Measurements from ENCODE around the gene LAMTOR1.
A peak's percentile ranks its signal among the peaks of the same experiment; 100 is the strongest.

The LAMTOR1 gene

DNA sequence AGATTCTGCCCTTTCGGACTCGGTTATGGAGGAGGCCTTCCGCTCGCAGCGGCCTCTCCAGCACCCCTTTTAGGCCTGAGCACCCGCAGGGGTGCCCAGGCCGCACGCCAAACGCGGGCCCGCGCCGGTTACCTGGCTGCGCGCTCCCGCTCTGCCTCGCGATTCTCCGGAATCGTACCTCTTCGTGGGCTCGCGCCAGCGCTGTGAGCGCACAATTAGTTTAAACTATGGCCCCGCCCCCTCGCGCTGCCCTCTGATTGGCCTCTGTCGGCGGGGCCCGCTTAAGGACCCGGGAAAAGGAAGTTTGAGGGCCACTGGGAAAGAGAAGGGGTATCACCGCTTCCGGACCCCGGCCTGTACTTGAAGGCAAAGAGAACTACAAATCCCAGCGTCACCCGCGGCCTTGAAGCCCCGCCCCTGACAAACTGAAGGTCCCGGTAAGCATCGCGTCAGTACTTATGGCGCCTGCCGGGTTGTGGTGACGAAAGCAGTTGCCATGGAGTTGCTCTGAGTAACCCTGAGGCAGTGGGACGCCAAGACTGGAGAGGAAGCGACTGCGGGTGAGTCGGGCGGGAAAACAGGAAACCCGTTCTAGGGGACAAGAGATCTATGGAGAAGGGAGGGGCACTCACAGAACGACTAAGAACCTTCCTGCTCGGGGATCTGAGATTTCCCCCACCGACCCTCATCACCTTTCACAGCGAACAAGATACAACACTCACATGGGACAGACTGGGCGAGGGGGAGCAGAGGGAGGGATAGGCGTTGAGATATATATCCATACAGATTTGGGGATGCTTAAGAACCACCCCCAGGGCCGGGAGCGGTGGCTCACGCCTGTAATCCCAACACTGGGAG lies 22.5 kb downstream of the LAMTOR1 start, which contains the start of the genes LRRC51 and NUMA1:
LRRC51 (plus strand) TSS at position 525 of the 858 bp plus-strand sequence. CDS start 8,234 bp downstream, outside the sequence.
NUMA1 (minus strand) TSS at position 217 of the 858 bp plus-strand sequence. CDS start 44,599 bp downstream, outside the sequence.
- peak; percentile 100 for DNase-seq (ENCODE audit: low read depth)
- H3K27me3 ChIP-seq (replicated peaks; ENCODE audit: control insufficient read depth, insufficient read depth, low read length) = no peaks in the 10 kb centered on the region
- H3K4me1 ChIP-seq (ENCODE audit: control insufficient read depth, insufficient read depth, low read length) = peaks cover 14% of the 10 kb centered on the region
- H3K36me3 ChIP-seq (ENCODE audit: control insufficient read depth, insufficient read depth, low read length, severe bottlenecking) = no peaks in the 10 kb centered on the region
- H3K9me3 ChIP-seq (ENCODE audit: control insufficient read depth, low read length) = no peaks in the 10 kb centered on the region
- H3K9ac ChIP-seq (ENCODE audit: low read length) = peak within 1 kb of the TSS; percentile 87
- peak within 1 kb of the TSS; percentile 92 for H3K4me3 ChIP-seq (ENCODE audit: low read length)

DNA sequence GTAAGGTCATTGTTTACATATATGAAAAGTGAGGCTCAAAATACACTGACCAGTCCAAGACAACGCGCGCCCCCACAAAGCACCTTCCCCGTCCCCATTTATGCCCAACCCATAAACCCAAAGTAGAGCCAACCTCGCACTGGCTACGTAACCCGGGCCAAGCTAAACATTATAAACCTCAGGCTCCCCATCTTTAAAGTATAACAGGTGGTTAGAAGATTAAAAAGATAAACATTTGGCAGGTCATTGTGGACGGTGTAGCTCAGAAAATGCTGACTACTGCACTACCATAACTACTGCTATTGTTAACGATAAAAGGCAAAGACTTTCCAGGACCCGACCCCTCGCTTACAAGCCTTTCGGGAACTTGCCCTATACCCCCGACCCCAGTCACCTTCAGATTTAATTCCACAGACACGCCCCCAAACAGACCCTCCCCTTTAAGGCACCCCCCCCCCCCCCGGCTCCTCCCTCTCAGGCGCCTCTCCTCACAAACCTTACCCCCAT lies 23.2 kb downstream of the LAMTOR1 start:
- no peaks in the 10 kb centered on the region for H3K27me3 ChIP-seq (replicated peaks; ENCODE audit: control insufficient read depth, insufficient read depth, low read length)
- peak overlapping the region; percentile 92 for H3K4me3 ChIP-seq (ENCODE audit: low read length)
- H3K4me1 ChIP-seq (ENCODE audit: control insufficient read depth, insufficient read depth, low read length) = peaks cover 14% of the 10 kb centered on the region
- H3K36me3 ChIP-seq (ENCODE audit: control insufficient read depth, insufficient read depth, low read length, severe bottlenecking) = no peaks in the 10 kb centered on the region
- no peaks in the 10 kb centered on the region for H3K9me3 ChIP-seq (ENCODE audit: control insufficient read depth, low read length)
- peak overlapping the region; percentile 87 for H3K9ac ChIP-seq (ENCODE audit: low read length)
- peak; percentile 58 for DNase-seq (ENCODE audit: low read depth)

DNA sequence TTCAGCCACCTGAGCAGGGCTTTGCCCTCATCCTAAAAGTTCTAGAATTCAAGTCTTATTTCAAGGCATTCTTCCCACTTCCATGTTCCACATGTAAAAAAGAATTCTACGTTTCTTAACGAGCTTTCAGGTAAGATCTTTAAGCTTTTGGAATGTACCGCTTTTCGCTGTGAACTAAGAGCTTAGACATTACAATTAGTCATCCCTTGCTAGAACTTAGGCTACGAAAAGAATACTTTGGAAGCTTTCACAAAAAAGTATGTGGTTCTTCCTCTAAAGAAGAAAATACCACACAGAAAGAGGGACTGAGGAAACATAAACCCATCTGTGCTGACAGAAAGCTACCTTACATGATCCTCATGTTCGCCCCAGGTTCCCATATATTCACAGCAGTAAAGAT lies 24.6 kb downstream of the LAMTOR1 start:
- Histone ChIP-seq H3K9me3 (ENCODE audit: control insufficient read depth, low read length) (no peaks in the 10 kb centered on the region), H3K36me3 (ENCODE audit: control insufficient read depth, insufficient read depth, low read length, severe bottlenecking) (no peaks in the 10 kb centered on the region), H3K4me3 (ENCODE audit: low read length) (no peak overlapping the region), H3K4me1 (ENCODE audit: control insufficient read depth, insufficient read depth, low read length) (peaks cover 14% of the 10 kb centered on the region), H3K9ac (ENCODE audit: low read length) (peak overlapping the region; percentile 87), H3K27me3 (replicated peaks; ENCODE audit: control insufficient read depth, insufficient read depth, low read length) (no peaks in the 10 kb centered on the region)
- DNase-seq (ENCODE audit: low read depth) = no peak

DNA sequence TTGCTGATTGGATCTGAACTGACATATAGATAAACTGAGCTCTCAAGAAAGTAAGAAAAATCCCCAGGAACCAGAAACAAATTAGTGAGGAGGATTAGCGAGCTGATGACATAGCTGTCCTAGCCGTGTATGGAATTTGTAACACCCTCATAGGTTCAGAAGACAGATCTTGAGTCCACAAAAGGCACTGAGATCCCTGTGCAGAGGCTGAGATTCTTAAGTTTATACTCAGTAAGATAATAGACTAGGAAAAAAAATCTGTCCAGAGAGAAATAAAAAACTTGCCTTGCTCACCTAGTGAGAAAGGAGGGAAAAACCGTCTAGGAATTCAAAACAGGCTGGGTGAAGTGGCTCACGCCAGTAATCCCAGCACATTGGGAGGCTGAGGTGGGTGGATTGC lies 27.3 kb downstream of the LAMTOR1 start:
- no peak overlapping the region for H3K4me3 ChIP-seq (ENCODE audit: low read length)
- DNase-seq (ENCODE audit: low read depth) = no peak
- no peaks in the 10 kb centered on the region for H3K9me3 ChIP-seq (ENCODE audit: control insufficient read depth, low read length)
- no peaks in the 10 kb centered on the region for H3K27me3 ChIP-seq (replicated peaks; ENCODE audit: control insufficient read depth, insufficient read depth, low read length)
- H3K36me3 ChIP-seq (ENCODE audit: control insufficient read depth, insufficient read depth, low read length, severe bottlenecking) = no peaks in the 10 kb centered on the region
- no peak overlapping the region for H3K9ac ChIP-seq (ENCODE audit: low read length)
- H3K4me1 ChIP-seq (ENCODE audit: control insufficient read depth, insufficient read depth, low read length) = peaks cover 33% of the 10 kb centered on the region

DNA sequence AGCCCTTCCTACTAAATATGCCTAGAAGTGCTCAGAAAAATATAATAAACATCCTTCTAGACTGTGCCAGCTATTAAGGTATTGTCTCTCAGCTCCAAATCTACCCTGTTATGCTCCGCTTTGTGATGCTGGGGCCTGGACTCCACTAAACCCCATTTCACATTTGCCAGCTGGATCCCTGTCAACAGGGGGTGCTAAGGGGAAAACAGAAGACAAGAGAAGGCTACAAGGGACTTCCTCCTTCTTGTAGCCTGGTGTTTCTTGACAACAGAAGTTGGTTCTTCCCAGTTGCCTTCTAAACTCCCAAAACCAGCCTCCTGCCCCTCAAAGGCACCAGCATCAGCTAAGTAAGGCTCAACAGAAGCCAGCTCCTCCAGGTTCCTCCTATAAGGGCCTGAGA lies 28.0 kb downstream of the LAMTOR1 start:
- Histone ChIP-seq H3K36me3 (ENCODE audit: control insufficient read depth, insufficient read depth, low read length, severe bottlenecking) (no peaks in the 10 kb centered on the region), H3K9ac (ENCODE audit: low read length) (no peak overlapping the region), H3K4me1 (ENCODE audit: control insufficient read depth, insufficient read depth, low read length) (peaks cover 40% of the 10 kb centered on the region), H3K27me3 (replicated peaks; ENCODE audit: control insufficient read depth, insufficient read depth, low read length) (no peaks in the 10 kb centered on the region), H3K4me3 (ENCODE audit: low read length) (no peak overlapping the region), H3K9me3 (ENCODE audit: control insufficient read depth, low read length) (no peaks in the 10 kb centered on the region)
- peak; percentile 15 for DNase-seq (ENCODE audit: low read depth)

DNA sequence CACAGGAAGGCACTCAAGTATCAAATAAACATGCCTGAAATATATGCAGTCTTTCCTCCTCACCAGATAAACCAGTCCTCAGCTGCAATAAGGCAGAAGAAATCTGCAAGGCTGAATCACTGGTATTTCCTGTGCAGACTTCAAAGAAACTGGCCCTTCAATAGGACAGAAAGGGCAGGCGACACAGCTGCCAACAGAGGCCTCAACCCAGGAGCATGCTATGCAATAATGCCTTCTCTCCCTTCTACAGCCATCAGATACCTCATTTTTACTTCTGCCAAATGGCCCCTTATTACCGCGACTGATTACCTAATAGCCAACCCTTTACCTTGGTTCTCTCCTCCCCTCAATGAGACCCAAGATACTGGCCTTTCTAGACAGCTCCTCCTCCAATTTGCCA lies 30.7 kb downstream of the LAMTOR1 start:
- Histone ChIP-seq H3K9ac (ENCODE audit: low read length) (peak overlapping the region; percentile 25), H3K4me1 (ENCODE audit: control insufficient read depth, insufficient read depth, low read length) (peaks cover 52% of the 10 kb centered on the region), H3K9me3 (ENCODE audit: control insufficient read depth, low read length) (no peaks in the 10 kb centered on the region), H3K27me3 (replicated peaks; ENCODE audit: control insufficient read depth, insufficient read depth, low read length) (no peaks in the 10 kb centered on the region), H3K4me3 (ENCODE audit: low read length) (no peak overlapping the region), H3K36me3 (ENCODE audit: control insufficient read depth, insufficient read depth, low read length, severe bottlenecking) (peaks cover 3% of the 10 kb centered on the region)
- peak; percentile 68 for DNase-seq (ENCODE audit: low read depth)

DNA sequence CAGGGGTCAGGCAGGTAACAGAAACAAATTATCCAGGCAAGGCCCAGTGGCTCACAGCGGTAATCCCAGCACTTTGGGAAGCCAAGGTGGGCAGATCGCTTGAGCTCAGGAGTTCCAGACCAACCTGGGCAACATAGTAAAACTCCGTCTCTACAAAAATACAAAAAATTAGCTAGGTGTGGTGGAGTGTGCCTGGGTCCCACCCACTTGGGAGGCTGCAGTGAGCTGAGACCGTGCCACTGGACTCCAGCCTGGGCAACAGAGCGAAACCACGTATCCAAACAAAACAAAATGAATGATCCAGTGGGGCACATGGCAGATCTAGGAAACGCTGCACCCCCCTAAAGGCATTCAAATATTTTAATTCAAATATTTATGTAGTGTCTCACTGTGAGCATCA lies 32.6 kb downstream of the LAMTOR1 start:
- Histone ChIP-seq H3K4me1 (ENCODE audit: control insufficient read depth, insufficient read depth, low read length) (peaks cover 64% of the 10 kb centered on the region), H3K36me3 (ENCODE audit: control insufficient read depth, insufficient read depth, low read length, severe bottlenecking) (peaks cover 3% of the 10 kb centered on the region), H3K9me3 (ENCODE audit: control insufficient read depth, low read length) (no peaks in the 10 kb centered on the region), H3K9ac (ENCODE audit: low read length) (peak overlapping the region; percentile 83), H3K27me3 (replicated peaks; ENCODE audit: control insufficient read depth, insufficient read depth, low read length) (no peaks in the 10 kb centered on the region), H3K4me3 (ENCODE audit: low read length) (peak overlapping the region; percentile 21)
- DNase-seq (ENCODE audit: low read depth) = no peak

DNA sequence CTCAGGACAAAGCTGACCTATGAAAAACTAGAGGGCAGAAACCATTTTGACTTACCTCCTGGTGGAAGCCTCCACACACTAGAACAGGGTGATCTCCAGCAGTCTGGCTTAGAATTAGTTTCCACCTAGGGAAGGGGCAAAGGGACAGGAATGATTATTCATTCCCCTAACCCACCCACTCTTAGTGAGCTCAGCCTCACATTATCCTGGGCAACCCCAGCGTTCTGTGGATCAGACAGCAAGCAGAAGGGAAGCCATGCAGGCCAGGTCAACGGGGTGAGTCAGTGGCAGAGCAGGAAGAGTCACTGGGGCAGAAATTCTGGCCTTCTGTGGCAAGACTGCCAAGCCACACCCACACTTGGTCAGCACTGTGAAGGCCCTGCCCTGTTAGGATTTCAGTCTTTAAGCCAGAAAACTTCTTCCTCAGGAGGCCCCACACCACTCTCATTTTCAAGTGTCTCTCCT lies 33.3 kb downstream of the LAMTOR1 start:
- no peaks in the 10 kb centered on the region for H3K9me3 ChIP-seq (ENCODE audit: control insufficient read depth, low read length)
- peak overlapping the region; percentile 83 for H3K9ac ChIP-seq (ENCODE audit: low read length)
- H3K27me3 ChIP-seq (replicated peaks; ENCODE audit: control insufficient read depth, insufficient read depth, low read length) = no peaks in the 10 kb centered on the region
- H3K4me1 ChIP-seq (ENCODE audit: control insufficient read depth, insufficient read depth, low read length) = peaks cover 64% of the 10 kb centered on the region
- H3K4me3 ChIP-seq (ENCODE audit: low read length) = peak overlapping the region; percentile 57
- DNase-seq (ENCODE audit: low read depth) = peak; percentile 89
- peaks cover 3% of the 10 kb centered on the region for H3K36me3 ChIP-seq (ENCODE audit: control insufficient read depth, insufficient read depth, low read length, severe bottlenecking)

DNA sequence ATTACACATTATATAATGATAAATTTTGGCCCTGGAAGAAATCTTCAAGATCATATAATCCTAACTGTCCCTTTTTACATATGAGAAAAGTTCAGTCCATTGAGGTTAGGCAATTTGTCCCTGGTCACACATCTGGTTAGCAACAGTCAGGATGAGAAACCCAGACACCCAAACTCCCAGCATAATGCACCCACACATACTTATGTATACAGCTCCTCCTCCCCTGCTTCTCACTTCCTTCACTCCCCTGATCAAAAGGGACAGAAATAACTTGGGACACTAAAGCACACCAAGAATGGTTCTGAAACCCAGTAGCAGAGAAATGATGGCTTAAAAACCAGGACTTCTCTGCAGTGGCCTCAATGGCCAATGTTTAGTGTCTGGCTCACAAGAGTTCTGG lies 33.9 kb downstream of the LAMTOR1 start:
- Histone ChIP-seq H3K9me3 (ENCODE audit: control insufficient read depth, low read length) (no peaks in the 10 kb centered on the region), H3K27me3 (replicated peaks; ENCODE audit: control insufficient read depth, insufficient read depth, low read length) (no peaks in the 10 kb centered on the region), H3K36me3 (ENCODE audit: control insufficient read depth, insufficient read depth, low read length, severe bottlenecking) (peaks cover 3% of the 10 kb centered on the region), H3K4me1 (ENCODE audit: control insufficient read depth, insufficient read depth, low read length) (peaks cover 64% of the 10 kb centered on the region), H3K4me3 (ENCODE audit: low read length) (peak overlapping the region; percentile 57), H3K9ac (ENCODE audit: low read length) (peak overlapping the region; percentile 83)
- peak; percentile 60 for DNase-seq (ENCODE audit: low read depth)

DNA sequence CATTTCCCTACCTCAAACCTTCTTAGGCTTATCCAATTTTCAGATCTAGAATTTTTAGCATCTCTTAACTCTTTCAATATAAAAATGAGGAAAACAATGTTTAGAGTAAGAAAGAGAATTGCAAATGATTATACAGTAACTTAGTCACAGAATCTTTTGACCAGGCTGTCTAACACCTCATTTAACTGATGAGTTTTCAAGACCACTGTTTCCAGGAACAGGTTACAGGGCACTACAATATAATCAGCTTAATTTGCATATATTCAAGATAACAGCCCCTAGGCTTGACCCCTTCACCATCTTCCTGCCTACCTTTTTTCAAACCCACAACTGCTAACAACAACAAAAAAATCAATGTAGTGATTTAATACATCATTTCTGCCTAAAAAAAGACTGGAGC lies 35.4 kb downstream of the LAMTOR1 start:
- Histone ChIP-seq H3K36me3 (ENCODE audit: control insufficient read depth, insufficient read depth, low read length, severe bottlenecking) (peaks cover 3% of the 10 kb centered on the region), H3K9ac (ENCODE audit: low read length) (no peak overlapping the region), H3K9me3 (ENCODE audit: control insufficient read depth, low read length) (no peaks in the 10 kb centered on the region), H3K4me1 (ENCODE audit: control insufficient read depth, insufficient read depth, low read length) (peaks cover 64% of the 10 kb centered on the region), H3K4me3 (ENCODE audit: low read length) (no peak overlapping the region), H3K27me3 (replicated peaks; ENCODE audit: control insufficient read depth, insufficient read depth, low read length) (no peaks in the 10 kb centered on the region)
- DNase-seq (ENCODE audit: low read depth) = no peak

DNA sequence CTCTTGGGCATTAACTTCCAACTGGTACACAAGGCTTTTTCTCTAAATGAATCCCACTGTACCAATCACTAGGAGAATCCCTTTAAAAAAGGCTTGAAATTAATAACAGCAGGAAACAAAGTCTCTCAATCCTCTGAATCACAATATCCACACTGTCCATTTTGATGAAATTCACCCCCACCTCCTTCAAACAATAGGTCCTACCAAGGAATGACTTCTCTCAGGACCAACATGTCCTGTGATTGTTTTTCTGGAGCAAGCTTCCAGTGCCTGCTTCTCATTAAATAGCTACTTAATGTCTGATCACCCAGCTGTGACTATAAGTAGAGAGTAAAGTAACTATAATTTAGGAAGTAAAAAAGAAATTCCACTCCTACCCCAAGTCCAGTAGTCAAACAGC lies 35.8 kb downstream of the LAMTOR1 start:
- Histone ChIP-seq H3K9ac (ENCODE audit: low read length) (peak overlapping the region; percentile 52), H3K4me3 (ENCODE audit: low read length) (peak overlapping the region; percentile 49), H3K9me3 (ENCODE audit: control insufficient read depth, low read length) (no peaks in the 10 kb centered on the region), H3K27me3 (replicated peaks; ENCODE audit: control insufficient read depth, insufficient read depth, low read length) (no peaks in the 10 kb centered on the region), H3K36me3 (ENCODE audit: control insufficient read depth, insufficient read depth, low read length, severe bottlenecking) (peaks cover 4% of the 10 kb centered on the region), H3K4me1 (ENCODE audit: control insufficient read depth, insufficient read depth, low read length) (peaks cover 60% of the 10 kb centered on the region)
- DNase-seq (ENCODE audit: low read depth) = no peak
